Ishikawa (cell line): ENCODE measurements around the gene CDC42BPG.

Experiments used
- CEBPB ChIP-seq: IDR thresholded peaks from 2 replicates; pipeline ENCODE4 v1.6.1; 2012
- CREB1 ChIP-seq: IDR thresholded peaks from 2 replicates; pipeline ENCODE4 v1.6.1; 2012; ENCODE audit warnings: low read depth
- EGR1 ChIP-seq: IDR thresholded peaks from 2 replicates; pipeline ENCODE4 v1.6.1; 2012
- EP300 ChIP-seq: IDR thresholded peaks from 2 replicates; pipeline ENCODE4 v1.6.1; 2012; ENCODE audit warnings: borderline replicate concordance
- FOXM1 ChIP-seq: IDR thresholded peaks from 2 replicates; pipeline ENCODE4 v1.6.1; 2012; ENCODE audit warnings: low read depth, borderline replicate concordance
- NFIC ChIP-seq: IDR thresholded peaks from 2 replicates; pipeline ENCODE4 v1.6.1; 2012
- RAD21 ChIP-seq: IDR thresholded peaks from 2 replicates; pipeline ENCODE4 v1.6.1; 2012; ENCODE audit warnings: low read depth
- TAF1 ChIP-seq: IDR thresholded peaks from 2 replicates; pipeline ENCODE4 v1.6.1; 2012; ENCODE audit warnings: low read depth, mild to moderate bottlenecking
- TCF12 ChIP-seq: IDR thresholded peaks from 2 replicates; pipeline ENCODE4 v1.6.1; 2012; ENCODE audit warnings: low read depth
- TEAD4 ChIP-seq: IDR thresholded peaks from 2 replicates; pipeline ENCODE4 v1.6.1; 2012
- YY1 ChIP-seq: IDR thresholded peaks from 2 replicates; pipeline ENCODE4 v1.6.1; 2012; ENCODE audit warnings: low read depth
- ZBTB7A ChIP-seq: IDR thresholded peaks from 2 replicates; pipeline ENCODE4 v1.6.1; 2012; ENCODE audit warnings: low read depth
- TF ChIP-seq, protein P1 (sequence below): IDR thresholded peaks from 2 replicates; pipeline ENCODE4 v1.6.1; 2012
- TF ChIP-seq, protein P2 (sequence below): IDR thresholded peaks from 2 replicates; pipeline ENCODE4 v1.6.1; 2012; ENCODE audit warnings: low read depth, mild to moderate bottlenecking
- TF ChIP-seq, protein P3 (sequence below): IDR thresholded peaks from 2 replicates; pipeline ENCODE4 v1.6.1; 2012

The CDC42BPG gene

DNA sequence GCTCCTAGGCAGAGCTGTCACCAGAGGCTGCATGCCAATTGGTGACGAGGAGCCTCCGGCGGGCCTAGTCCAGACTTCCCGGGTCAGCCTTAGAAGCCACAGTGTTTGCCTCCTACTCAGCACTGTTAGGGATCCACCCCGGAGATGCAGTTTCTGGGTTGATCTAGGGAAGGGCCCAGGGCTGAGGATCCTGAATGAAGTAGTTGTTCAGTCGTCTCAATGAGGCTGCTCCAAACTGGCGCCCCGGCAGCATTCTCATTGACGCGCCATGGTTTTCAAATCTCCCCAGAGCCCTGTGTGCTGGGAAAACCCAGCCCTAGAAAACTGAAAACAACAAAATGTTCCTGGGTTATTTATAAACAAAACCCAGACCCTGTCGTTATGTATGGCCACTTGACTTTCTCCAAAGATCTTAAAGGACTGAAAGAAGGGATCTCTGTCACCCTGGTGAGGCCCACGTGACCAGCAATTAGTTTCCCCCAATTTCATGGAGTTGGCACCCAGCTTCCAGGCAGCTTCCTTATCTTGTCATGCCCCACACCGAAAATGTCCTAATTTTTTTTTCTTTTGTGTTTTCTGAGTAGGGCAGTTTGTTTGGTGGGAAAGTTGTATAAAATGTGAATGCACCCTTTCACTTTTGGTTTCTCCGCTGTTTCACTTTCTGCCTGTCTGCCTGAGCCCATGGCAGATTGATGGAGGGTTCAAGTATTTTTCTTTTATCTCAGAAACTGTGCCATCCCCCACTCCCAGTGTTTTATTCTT lies 36.0 kb upstream of the CDC42BPG start:
- TF ChIP-seq, protein P1, sequence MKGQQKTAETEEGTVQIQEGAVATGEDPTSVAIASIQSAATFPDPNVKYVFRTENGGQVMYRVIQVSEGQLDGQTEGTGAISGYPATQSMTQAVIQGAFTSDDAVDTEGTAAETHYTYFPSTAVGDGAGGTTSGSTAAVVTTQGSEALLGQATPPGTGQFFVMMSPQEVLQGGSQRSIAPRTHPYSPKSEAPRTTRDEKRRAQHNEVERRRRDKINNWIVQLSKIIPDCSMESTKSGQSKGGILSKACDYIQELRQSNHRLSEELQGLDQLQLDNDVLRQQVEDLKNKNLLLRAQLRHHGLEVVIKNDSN, result no peak
- TF ChIP-seq TCF12, result no peak
- TF ChIP-seq NFIC, result no peak
- TF ChIP-seq, protein P2, sequence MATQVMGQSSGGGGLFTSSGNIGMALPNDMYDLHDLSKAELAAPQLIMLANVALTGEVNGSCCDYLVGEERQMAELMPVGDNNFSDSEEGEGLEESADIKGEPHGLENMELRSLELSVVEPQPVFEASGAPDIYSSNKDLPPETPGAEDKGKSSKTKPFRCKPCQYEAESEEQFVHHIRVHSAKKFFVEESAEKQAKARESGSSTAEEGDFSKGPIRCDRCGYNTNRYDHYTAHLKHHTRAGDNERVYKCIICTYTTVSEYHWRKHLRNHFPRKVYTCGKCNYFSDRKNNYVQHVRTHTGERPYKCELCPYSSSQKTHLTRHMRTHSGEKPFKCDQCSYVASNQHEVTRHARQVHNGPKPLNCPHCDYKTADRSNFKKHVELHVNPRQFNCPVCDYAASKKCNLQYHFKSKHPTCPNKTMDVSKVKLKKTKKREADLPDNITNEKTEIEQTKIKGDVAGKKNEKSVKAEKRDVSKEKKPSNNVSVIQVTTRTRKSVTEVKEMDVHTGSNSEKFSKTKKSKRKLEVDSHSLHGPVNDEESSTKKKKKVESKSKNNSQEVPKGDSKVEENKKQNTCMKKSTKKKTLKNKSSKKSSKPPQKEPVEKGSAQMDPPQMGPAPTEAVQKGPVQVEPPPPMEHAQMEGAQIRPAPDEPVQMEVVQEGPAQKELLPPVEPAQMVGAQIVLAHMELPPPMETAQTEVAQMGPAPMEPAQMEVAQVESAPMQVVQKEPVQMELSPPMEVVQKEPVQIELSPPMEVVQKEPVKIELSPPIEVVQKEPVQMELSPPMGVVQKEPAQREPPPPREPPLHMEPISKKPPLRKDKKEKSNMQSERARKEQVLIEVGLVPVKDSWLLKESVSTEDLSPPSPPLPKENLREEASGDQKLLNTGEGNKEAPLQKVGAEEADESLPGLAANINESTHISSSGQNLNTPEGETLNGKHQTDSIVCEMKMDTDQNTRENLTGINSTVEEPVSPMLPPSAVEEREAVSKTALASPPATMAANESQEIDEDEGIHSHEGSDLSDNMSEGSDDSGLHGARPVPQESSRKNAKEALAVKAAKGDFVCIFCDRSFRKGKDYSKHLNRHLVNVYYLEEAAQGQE, result no peak
- no peak for TF ChIP-seq YY1
- TF ChIP-seq, protein P3, sequence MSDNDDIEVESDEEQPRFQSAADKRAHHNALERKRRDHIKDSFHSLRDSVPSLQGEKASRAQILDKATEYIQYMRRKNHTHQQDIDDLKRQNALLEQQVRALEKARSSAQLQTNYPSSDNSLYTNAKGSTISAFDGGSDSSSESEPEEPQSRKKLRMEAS, result no peak
- no peak for TF ChIP-seq CEBPB
- no peak for TF ChIP-seq ZBTB7A
- TF ChIP-seq EGR1, result no peak
- TF ChIP-seq RAD21, result no peak
- no peak for TF ChIP-seq TEAD4
- TF ChIP-seq CREB1, result no peak
- TF ChIP-seq FOXM1, result no peak

- no peak for TF ChIP-seq EGR1
- no peak for TF ChIP-seq CEBPB
- TF ChIP-seq, protein P1, result no peak
- TF ChIP-seq FOXM1, result no peak
- TF ChIP-seq, protein P3, result no peak
- no peak for TF ChIP-seq RAD21
- no peak for TF ChIP-seq YY1
Measured at GRCh38 chr11:64879244-64879900, 34.9 kb upstream of the CDC42BPG start.

DNA sequence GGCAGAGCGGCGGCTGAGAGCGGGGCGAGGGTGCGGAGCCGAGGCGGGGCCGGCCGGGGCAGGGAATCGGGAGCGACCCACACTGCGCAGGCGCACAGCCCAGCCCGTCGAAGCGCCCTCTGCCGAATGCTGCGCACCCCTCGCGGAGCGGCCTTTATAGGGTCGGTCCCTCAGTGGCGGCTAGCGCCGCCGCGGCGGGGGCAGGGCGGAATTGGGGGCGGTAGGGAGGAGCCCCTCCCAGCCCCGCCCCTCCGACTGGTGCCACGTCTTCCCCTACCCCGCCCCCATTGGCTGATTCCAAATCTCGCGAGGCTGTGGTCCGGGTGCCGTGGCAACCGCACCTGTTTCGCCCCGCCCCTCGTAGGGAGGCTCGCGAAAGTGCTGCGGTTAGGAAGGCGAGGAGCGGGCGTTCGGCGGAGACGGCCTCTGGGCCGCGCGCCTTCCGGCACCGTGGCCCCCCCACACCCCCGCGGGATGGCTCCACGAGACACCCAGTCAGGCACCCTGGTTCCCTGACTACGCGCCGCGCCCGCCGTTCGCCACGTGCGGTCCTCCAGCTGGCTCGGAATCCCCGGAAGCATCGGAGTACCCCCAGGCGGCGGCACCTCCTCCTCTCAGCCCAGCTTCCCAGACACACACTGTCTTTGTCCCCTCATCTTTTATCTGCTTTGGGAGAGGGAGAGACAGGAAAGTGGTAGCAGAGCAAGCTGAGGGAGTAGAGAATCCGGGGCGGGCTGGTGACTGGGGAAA lies 34.2 kb upstream of the CDC42BPG start, which contains the start of gene EHD1:
EHD1 (minus strand) TSS at position 128 of the 750 bp plus-strand sequence. CDS start 157 bp downstream, outside the sequence.
- TF ChIP-seq NFIC (peak; percentile 6; the same call in 1 of the 2 replicates), CREB1 (peak; percentile 9; the same call in 1 of the 2 replicates), EP300 (no peak), YY1 (peak; percentile 33), FOXM1 (no peak), TAF1 (peak; percentile 73), EGR1 (no peak; the same call in 1 of the 2 replicates), CEBPB (no peak), TCF12 (no peak; the same call in 1 of the 2 replicates), RAD21 (peak; percentile 23; the same call in 1 of the 2 replicates), TEAD4 (no peak), ZBTB7A (peak; percentile 33; the same call in 1 of the 2 replicates)
- TF ChIP-seq, protein P1, result 0 out of 2 replicates have a peak, but pooled peaks have one; percentile 32
- TF ChIP-seq, protein P3, result peak; percentile 86
- TF ChIP-seq, protein P2, result no peak

DNA sequence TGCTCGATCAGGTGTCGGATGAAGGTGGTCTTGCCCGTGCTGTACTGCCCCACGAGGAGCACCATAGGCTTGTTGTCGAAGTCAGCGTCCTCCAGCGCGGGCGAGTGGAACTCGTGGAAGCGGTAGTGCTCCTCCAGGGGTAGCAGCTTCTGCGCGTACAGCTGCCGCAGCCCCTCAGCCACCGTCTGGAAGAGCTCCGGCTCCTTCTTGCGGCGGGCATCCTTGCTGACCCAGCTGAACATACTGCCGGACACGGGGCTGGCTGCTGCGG lies 33.7 kb upstream of the CDC42BPG start:
- no peak for TF ChIP-seq YY1
- no peak for TF ChIP-seq TEAD4
- TF ChIP-seq TAF1, result no peak
- no peak for TF ChIP-seq NFIC
- no peak for TF ChIP-seq EP300
- TF ChIP-seq CEBPB, result no peak
- TF ChIP-seq ZBTB7A, result 0 out of 2 replicates have a peak, but pooled peaks have one; percentile 26
